Measurements from ENCODE around the gene SLC66A3.

DNA sequence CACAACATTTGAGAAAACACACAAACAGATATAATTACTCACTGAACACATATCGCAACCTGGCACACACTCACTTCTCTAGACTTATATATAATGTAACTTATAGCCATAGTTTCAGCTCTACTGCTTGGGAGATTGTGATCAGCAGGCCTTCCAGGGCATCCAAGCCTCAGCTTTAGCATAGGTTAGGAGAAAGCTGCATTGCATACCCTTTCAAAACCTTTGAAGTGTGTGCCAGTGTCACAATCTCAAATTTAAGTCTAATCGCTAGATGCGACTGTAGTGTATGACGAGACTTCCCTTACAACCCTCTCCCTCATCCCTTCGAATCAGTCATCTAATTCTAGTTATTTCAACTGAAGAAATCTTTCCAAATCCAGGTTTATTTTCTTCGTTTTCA, 30.9 kb downstream of the SLC66A3 start:
- TF ChIP-seq CTCF (conservative IDR thresholded peaks at IDR 0.05; ENCODE audit: low read length) (no peak), EZH2phosphoT487 (IDR thresholded peaks at IDR 0.05; ENCODE audit: borderline replicate concordance) (no peak)
